ENCODE data around the gene EDIL3.

DNA sequence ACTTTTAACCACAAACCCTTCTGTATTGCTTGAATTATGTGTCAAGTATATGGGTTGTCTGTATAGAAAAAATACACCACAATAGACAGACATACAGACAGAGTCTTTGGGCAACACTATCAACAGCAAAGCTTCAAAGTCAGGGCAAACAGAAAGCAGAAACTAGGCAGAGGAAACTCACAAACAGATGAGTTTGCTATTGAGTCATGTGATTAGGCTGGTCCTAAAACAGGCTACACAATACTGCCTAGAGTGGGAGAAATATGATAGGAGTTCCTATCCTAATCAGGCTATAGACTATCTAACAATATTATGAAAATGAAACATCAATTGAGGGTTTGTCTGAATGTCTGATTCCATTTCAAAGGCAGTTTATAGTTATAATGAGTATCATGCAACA lies 156.4 kb downstream of the EDIL3 start:
- TF ChIP-seq, protein P1, sequence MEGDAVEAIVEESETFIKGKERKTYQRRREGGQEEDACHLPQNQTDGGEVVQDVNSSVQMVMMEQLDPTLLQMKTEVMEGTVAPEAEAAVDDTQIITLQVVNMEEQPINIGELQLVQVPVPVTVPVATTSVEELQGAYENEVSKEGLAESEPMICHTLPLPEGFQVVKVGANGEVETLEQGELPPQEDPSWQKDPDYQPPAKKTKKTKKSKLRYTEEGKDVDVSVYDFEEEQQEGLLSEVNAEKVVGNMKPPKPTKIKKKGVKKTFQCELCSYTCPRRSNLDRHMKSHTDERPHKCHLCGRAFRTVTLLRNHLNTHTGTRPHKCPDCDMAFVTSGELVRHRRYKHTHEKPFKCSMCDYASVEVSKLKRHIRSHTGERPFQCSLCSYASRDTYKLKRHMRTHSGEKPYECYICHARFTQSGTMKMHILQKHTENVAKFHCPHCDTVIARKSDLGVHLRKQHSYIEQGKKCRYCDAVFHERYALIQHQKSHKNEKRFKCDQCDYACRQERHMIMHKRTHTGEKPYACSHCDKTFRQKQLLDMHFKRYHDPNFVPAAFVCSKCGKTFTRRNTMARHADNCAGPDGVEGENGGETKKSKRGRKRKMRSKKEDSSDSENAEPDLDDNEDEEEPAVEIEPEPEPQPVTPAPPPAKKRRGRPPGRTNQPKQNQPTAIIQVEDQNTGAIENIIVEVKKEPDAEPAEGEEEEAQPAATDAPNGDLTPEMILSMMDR (IDR thresholded peaks at IDR 0.05; ENCODE audit: low read length): no peak
- no peak for TF ChIP-seq EZH2 (optimal IDR thresholded peaks at IDR 0.05; ENCODE audit: low read depth, low read length)
